Medulla oblongata (tissue), 1 donor: ENCODE measurements around the gene ADAMTS9.

Source experiments
- DNase-seq: peaks from one replicate; pipeline ENCODE4 v3.0.0-alpha.2; 2015; ENCODE audit errors: extremely low spot score

The ADAMTS9 gene

DNA sequence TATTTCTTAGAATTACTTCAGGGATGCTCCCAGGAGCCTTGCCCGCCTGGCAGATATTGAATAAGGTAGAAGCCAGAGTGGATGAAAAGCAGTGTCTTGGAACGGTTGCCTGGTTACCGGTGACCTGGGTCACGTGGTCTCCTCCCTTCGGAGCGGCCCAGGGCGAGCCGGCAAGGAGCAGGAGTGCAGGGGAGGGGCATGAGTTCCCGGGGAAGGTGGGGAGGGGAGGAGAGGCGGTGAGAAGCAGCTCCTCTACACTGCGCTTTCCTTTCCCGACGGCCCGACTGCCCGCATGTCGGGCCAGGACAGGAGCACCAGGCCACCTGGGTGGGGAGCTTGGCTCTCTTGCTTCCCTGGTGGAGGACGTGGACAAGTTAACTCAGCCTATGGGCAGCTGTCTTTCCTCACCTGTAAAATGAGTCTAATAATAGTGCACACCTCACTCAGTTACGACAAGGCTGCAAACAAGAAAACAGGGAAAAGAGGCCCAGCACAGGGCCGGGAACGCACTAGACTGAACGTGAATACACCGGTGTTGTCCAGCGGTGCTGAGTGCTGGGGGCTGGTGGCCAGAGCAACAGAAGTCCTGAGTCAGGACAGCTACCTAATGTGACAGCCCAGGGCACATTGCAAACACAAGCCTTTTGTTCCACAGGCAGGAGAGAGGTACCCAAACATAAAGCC lies 198.3 kb downstream of the ADAMTS9 start:
- DNase-seq: peak; percentile 12

DNA sequence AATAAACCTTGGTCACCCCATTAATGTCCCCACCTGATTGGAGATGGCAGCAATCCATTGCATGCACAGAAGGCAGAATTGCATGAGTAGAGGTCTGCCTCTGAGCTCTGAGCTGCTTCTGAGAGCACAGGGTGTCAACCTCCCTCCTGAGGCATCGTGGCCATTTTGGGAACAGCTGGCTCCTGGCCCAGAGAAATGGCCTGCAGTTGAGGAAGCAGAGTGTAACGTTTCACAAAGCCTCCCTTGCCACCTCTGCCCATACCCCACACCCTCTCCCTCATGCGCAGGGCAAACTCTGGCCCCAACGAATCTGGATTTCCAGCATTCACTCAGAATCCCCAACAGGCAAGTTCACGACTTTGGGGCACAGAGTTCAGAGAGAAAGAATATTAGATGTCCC lies 198.9 kb downstream of the ADAMTS9 start:
- no peak for DNase-seq

DNA sequence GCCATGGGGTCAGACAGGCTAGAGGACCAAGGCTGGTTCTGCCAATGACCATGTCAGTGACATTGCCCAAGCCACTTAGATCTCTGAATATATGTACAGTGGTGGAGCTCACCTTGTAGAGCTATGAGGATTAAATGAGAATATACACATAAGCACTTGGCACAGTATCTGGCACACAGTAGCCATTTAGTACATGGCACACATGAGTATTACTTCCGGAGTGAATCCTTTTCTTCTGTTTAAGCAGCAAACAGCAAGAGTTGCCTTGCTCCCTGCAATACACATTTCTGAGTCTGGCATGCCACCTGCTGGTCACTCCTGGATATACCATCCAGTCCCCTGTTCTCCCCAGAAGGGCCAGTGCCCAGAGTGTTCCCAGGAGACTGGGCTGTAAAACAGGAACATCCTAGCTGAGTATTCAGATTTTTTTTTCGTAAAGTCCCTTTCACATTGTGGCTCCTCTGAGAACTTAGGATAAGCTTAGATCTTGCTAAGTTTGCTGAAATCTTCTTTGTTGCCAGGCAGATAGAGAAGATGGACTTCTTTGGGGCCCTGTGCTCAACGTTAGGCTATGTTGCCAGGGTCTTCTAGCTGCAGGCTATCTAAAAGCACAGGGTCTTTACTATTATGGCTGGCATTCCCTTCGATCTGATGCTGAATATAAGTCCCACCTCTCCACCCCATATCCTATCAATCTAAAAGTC lies 203.4 kb downstream of the ADAMTS9 start:
- peak; percentile 93 for DNase-seq

DNA sequence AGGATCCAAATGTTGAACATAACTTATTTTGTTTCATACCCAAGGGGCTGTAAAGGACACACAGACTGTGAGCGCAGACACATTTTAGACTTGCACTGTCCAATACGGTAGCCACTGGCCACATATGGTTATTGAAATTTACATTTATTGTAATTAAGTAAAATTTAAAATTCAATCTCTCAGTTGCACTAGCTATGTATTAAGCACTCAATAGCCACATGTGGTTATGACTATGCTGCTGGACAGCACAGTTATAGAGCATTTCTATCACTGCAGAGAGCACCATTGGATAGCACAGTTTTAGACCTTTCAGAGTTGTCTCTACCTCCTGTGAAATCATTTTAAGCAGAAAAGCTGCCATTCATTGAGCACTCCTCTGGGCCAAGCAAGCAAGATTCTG lies 204.3 kb downstream of the ADAMTS9 start:
- no peak for DNase-seq

DNA sequence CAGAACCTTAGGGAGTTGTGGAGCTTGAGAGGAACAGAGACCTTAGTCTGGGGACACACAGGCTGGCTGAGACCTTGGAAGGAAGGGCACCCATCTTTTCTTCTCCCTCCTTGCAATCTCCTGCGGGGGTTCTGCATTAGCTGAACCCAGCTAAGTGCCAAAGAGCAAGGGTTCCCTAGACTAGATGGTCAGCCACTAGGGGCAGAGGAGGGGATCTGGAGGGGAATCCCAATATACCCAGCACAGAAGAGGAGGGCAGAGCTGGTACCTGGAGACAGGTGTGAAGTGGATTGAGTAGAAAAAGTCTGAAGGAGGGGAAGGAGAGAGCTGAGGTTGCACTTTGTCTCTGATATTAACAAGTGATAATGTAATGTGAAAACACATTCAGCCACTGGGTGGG lies 212.8 kb downstream of the ADAMTS9 start:
- DNase-seq: no peak

DNA sequence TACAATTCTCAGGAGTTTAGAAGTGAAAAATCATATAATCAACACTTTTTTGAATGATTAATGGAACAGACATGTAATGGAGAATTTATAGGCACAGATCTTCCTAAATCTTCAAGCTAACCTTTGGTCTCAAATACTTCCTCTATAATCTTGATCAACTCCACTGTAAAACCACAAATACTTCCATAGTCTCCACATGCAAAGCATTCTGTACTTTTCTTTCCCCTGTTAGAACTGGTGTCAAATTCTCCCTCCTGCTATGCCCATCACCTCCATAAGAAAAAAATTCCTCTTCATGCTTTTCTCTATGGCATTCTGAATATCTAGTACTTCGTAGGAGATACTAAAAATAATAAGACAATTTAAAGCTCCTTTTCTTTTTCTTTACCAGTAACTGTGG lies 214.3 kb downstream of the ADAMTS9 start:
- DNase-seq: no peak

DNA sequence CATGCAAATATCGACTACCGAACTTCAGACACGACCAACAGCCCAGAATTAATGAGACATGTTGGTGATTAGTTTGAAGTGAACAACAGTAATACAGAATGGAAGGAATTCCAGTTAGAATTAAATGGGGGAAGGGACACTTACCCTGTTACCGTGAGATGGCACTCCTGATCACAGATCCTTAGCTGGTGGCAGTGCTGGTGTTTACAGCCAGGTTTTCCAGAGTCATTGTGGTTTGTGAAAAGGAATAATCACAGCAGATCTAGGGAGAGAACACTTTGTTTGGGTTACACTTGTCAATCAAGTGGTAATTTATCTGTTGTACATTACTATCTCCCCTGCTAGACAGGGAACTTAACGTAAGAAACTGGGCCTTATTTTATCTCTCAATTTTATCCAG lies 217.4 kb downstream of the ADAMTS9 start:
- no peak for DNase-seq

DNA sequence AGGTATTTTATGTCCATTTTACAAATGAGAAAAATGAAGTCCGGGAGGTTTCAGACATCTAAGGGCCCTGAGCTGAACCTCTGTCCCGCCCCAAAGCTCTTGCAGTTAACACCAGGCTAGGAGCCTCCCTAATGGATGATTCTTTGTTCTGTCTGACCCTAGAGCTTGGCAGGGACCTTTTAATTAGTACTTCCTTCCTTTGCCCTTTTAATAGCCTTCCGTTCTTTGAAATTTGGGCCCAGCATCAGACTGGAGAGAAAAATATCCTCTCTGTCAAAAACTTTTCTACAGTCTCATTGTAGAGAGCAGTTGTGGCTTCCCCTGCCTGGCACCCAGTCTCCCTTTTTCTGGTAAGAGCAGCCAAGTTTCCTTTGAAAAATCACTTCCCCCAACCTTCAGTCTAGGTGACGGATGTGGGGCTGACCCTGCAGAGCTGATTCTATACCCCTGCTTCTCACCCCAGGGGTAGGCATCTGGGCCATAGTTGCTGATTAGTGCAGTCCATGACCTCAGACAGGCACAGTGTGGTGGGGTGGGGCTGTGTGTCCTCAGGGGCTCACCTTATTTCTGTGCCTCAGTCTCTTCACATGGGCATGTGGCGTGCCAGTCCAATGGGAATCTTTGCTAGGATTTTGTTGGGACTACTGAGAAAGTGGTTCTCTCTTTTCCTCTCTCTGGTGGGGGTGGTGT lies 220.4 kb downstream of the ADAMTS9 start:
- DNase-seq: no peak
